CD14-positive monocyte (primary cell): ENCODE measurements around the gene PADI6. TPM values are rescaled to one million over a fixed set of nuclear protein-coding genes. Genes with fewer than 3 reads are reported as not detected.

Experiments
- DNase-seq, 3 donors: peaks; one replicate each; pipeline ENCODE4 v3.0.0-alpha.2; 2011 to 2022
- H2AFZ ChIP-seq: 2 replicates; pipeline ENCODE4 v1.6.0; 2012; ENCODE audit warnings: mild to moderate bottlenecking, low read depth, low read length, inconsistent platforms; ENCODE audit not compliant: insufficient read depth, poor library complexity, severe bottlenecking
- H3K27ac ChIP-seq, 2 donors: 1 replicate in 1 of 2; 2 replicates in 1 of 2; pipeline ENCODE4 v1.5.1; 2012 to 2013; ENCODE audit warnings: low read length in 2 of 2, control low read depth in 1 of 2, inconsistent platforms in 1 of 2, low read depth in 1 of 2, mild to moderate bottlenecking in 1 of 2
- H3K27me3 ChIP-seq, 2 donors: one replicate each; pipeline versions ENCODE4 v1.6.0 to v1.6.1; 2011 to 2013; ENCODE audit warnings: low read length in 2 of 2; ENCODE audit not compliant: control insufficient read depth in 2 of 2, insufficient read depth in 2 of 2
- H3K36me3 ChIP-seq, 2 donors: replicated peaks in 1 of 2; 1 replicate in 1 of 2; 2 replicates in 1 of 2; pipeline versions ENCODE4 v1.5.1 to v1.6.1; 2012 to 2013; ENCODE audit warnings: low read length in 2 of 2, control low read depth in 1 of 2, inconsistent platforms in 1 of 2, mild to moderate bottlenecking in 1 of 2; ENCODE audit not compliant: insufficient read depth in 2 of 2, control insufficient read depth in 1 of 2
- H3K4me1 ChIP-seq, 2 donors: 1 replicate in 1 of 2; 2 replicates in 1 of 2; pipeline versions ENCODE4 v1.5.1 to v1.6.1; 2012 to 2013; ENCODE audit warnings: low read length in 2 of 2, control low read depth in 1 of 2, inconsistent platforms in 1 of 2, mild to moderate bottlenecking in 1 of 2, moderate library complexity in 1 of 2; ENCODE audit not compliant: insufficient read depth in 2 of 2, control insufficient read depth in 1 of 2
- H3K4me2 ChIP-seq: replicated peaks from 2 replicates; pipeline ENCODE3; 2012; ENCODE audit warnings: low read length, moderate library complexity, mild to moderate bottlenecking; ENCODE audit not compliant: poor library complexity, severe bottlenecking; ENCODE audit errors: extremely low read depth
- H3K4me3 ChIP-seq, 3 experiments: fragments of 200-600 bp in 1 of 3; sonication (generic) in 1 of 3; replicated peaks in 1 of 3; 1 replicate in 2 of 3; 2 replicates in 1 of 3; pipeline ENCODE4 v1.5.1; 2011 to 2013; ENCODE audit warnings: low read length in 3 of 3, mild to moderate bottlenecking in 3 of 3, control low read depth in 2 of 3, low read depth in 2 of 3, inconsistent platforms in 1 of 3, moderate library complexity in 1 of 3
- H3K79me2 ChIP-seq: 2 replicates; pipeline ENCODE4 v1.6.0; 2012; ENCODE audit warnings: mild to moderate bottlenecking, control low read depth, inconsistent platforms, low read length, moderate library complexity; ENCODE audit not compliant: insufficient read depth
- H3K9ac ChIP-seq: 2 replicates; pipeline ENCODE4 v1.6.0; 2017; ENCODE audit warnings: low read length, mild to moderate bottlenecking; ENCODE audit not compliant: insufficient read depth, poor library complexity, severe bottlenecking
- H3K9me3 ChIP-seq, 2 donors: replicated peaks in 1 of 2; 1 replicate in 1 of 2; 2 replicates in 1 of 2; pipeline versions ENCODE4 v1.5.1 to v1.6.1; 2012 to 2013; ENCODE audit warnings: low read length in 2 of 2, control low read depth in 1 of 2; ENCODE audit not compliant: control insufficient read depth in 1 of 2, insufficient read depth in 1 of 2
- H4K20me1 ChIP-seq: 2 replicates; pipeline ENCODE4 v1.6.0; 2012; ENCODE audit warnings: mild to moderate bottlenecking, low read length, control low read depth, moderate library complexity; ENCODE audit not compliant: insufficient read depth
- H3K27ac Mint-ChIP-seq, 7 donors: one replicate each; pipeline ENCODE4 v1.8.0; 2020; ENCODE audit warnings: mild to moderate bottlenecking in 7 of 7, mixed read lengths in 7 of 7, moderate library complexity in 6 of 7, inconsistent platforms in 2 of 7
- H3K27me3 Mint-ChIP-seq, 3 donors: one replicate each; pipeline ENCODE4 v1.8.0; 2021 to 2022; ENCODE audit warnings: low read depth in 3 of 3, mild to moderate bottlenecking in 3 of 3, mixed read lengths in 3 of 3, moderate library complexity in 3 of 3, inconsistent platforms in 1 of 3
- H3K36me3 Mint-ChIP-seq, 2 donors: one replicate each; pipeline ENCODE4 v1.8.0; 2020; ENCODE audit warnings: mixed read lengths in 2 of 2, inconsistent platforms in 1 of 2, mild to moderate bottlenecking in 1 of 2
- H3K4me1 Mint-ChIP-seq: one replicate; pipeline ENCODE4 v1.8.0; 2020; ENCODE audit warnings: mild to moderate bottlenecking, mixed read lengths
- H3K4me3 Mint-ChIP-seq, 2 donors: one replicate each; pipeline ENCODE4 v1.8.0; 2020; ENCODE audit warnings: mild to moderate bottlenecking in 2 of 2, mixed read lengths in 2 of 2, moderate library complexity in 1 of 2
- H3K9me3 Mint-ChIP-seq, 7 donors: one replicate each; pipeline ENCODE4 v1.8.0; 2020 to 2022; ENCODE audit warnings: mixed read lengths in 7 of 7, mild to moderate bottlenecking in 6 of 7, moderate library complexity in 6 of 7, inconsistent platforms in 2 of 7
- CTCF ChIP-seq: fragments of 200-600 bp; IDR thresholded peaks from one replicate; pipeline ENCODE4 v1.8.0; 2022; ENCODE audit warnings: antibody characterized with exemption, mild to moderate bottlenecking
- WGBS: methylation state at CpG from one replicate; pipeline ENCODE4 v1.1.5; 2013; ENCODE audit warnings: missing lambda C conversion rate; ENCODE audit not compliant: insufficient coverage; 5-methylcytosine and 5-hydroxymethylcytosine counted together
- intact Hi-C, 2 donors: fragments of 100-400 bp; cut with micrococcal nuclease; formaldehyde crosslinking; loops; one replicate each; pipeline versions ENCODE4 v1.15.0 to v1.15.1; 2023
- polyA plus RNA-seq, 3 donors: library from polyadenylated mRNA; depleted of rRNA in 1 of 3; unstranded in 2 of 3; stranded (reverse) in 1 of 3; fragments of 300-500 nt in 2 of 3; fragments of >200 nt in 1 of 3; fragmentation: Illumina TruSeq in 2 of 3; gene quantifications; 1 replicate in 2 of 3; 2 replicates in 1 of 3; pipeline ENCODE4 v1.2.3, GENCODE V29; 2012 to 2021

The PADI6 gene
- polyA plus RNA-seq, 3 donors, result 0.66 to 0.83 (median 0.78) TPM

GRCh38 chr1:17393230-17393629 is 21.2 kb downstream of the PADI6 start:
- H3K36me3 Mint-ChIP-seq, result no peaks in the 10 kb centered on the region
- Histone ChIP-seq H3K36me3 (no peaks in the 10 kb centered on the region), H4K20me1 (no peaks in the 10 kb centered on the region), H3K79me2 (no peaks in the 10 kb centered on the region), H3K27ac (peak overlapping the region in 1 of 2 donors; percentile 84), H2AFZ (peak overlapping the region; percentile 49), H3K27me3 (no peaks in the 10 kb centered on the region), H3K9me3 (no peaks in the 10 kb centered on the region), H3K4me2 (peak overlapping the region; percentile 36), H3K4me1 (peaks cover 17 to 41% of the 10 kb centered on the region in 2 donors), H3K4me3 (peak overlapping the region in 1 of 3 experiments; percentile 28), H3K9ac (peak overlapping the region; percentile 13)
- H3K4me1 Mint-ChIP-seq, result peaks cover 21% of the 10 kb centered on the region
- peaks cover 3 to 12% (median 3%) of the 10 kb centered on the region in 3 donors for H3K27me3 Mint-ChIP-seq
- 29% methylated on average over 8 of the region's 8 CpGs for WGBS
- peak overlapping the region in 5 of 7 donors; percentile 6 to 94 (median 87) for H3K27ac Mint-ChIP-seq
- intact Hi-C loops, result no loop called here
- peak; percentile 21 to 73 (median 54) for DNase-seq
- H3K9me3 Mint-ChIP-seq, result peaks cover 0 to 2% (median 0%) of the 10 kb centered on the region in 7 donors
- TF ChIP-seq CTCF, result no peak
- peak overlapping the region in 1 of 2 donors; percentile 67 for H3K4me3 Mint-ChIP-seq

DNA sequence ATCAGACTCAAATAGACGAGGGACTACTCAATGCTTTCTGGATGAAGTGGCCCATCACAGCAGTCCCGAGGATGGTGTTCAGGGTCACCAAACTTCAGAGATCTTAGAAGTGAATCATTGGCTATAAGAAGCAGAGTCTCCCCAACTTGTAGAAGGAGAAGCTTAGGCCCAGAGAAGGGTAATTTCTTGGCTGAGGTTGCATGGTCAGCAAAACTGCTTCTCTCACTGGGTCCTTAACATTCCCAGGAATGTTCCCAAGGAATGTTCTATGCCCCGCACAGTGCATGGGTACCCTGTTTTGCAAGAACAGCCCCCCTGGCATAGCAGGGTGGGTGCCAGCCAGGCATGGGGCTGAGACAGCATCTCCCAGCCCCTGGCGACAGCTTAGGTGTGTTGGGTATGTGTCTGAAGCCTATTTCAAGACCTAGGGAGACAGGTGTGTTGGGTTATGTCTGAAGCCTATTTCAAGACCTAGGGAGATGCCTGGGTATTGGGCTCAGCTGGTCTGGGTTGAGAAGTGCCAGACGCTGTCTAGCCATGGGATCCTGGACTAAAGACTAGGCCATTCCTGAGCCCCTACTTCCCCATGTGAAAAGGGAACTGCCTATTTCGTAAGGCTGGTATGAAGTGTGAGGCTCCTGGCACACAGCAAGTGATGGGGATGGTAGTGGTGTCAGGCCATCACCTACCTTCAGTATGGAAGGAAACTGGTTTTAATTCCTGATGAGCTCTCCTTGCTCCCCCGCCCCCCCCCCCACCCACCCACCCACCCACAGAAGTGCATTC is 26.1 kb downstream of the PADI6 start:
- peaks cover 0 to 4% (median 1%) of the 10 kb centered on the region in 3 donors for H3K27me3 Mint-ChIP-seq
- Histone ChIP-seq H3K27me3 (no peaks in the 10 kb centered on the region), H4K20me1 (no peaks in the 10 kb centered on the region), H3K9me3 (no peaks in the 10 kb centered on the region), H2AFZ (no peak overlapping the region), H3K4me2 (peak overlapping the region; percentile 15), H3K79me2 (no peaks in the 10 kb centered on the region), H3K36me3 (no peaks in the 10 kb centered on the region), H3K4me1 (peaks cover 17 to 44% of the 10 kb centered on the region in 2 donors), H3K9ac (no peak overlapping the region), H3K27ac (peak overlapping the region in 1 of 2 donors; percentile 62), H3K4me3 (no peak overlapping the region)
- peak; percentile 70 to 84 (median 74) for DNase-seq
- H3K27ac Mint-ChIP-seq, result peak overlapping the region in 4 of 7 donors; percentile 6 to 59 (median 36)
- H3K36me3 Mint-ChIP-seq, result no peaks in the 10 kb centered on the region
- WGBS, result 77% methylated on average over 5 of the region's 7 CpGs
- intact Hi-C loops, result no loop called here
- no peak for TF ChIP-seq CTCF
- peaks cover 18% of the 10 kb centered on the region for H3K4me1 Mint-ChIP-seq
- no peak overlapping the region for H3K4me3 Mint-ChIP-seq
- H3K9me3 Mint-ChIP-seq, result peaks cover 0 to 2% (median 0%) of the 10 kb centered on the region in 7 donors
